Measurements from ENCODE around the gene ANAPC7.

DNA sequence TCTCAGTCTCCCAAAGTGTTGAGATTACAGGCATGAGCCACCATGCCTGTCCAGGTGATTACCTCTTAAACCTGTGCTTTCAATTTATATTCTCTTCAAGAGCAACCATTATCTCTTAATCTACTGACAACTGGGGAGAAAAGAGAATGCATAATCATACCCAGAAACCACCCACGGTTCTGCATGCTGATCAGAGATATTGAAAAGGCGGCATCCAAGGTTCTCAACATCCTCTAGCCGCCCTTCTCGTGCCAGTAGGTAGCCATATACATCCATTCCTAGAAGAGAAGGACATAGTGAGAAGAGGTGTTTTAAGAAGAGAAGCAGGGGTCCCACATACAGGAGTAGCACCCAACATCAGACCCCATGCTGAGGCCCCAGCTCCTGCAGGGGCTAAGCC lies 20.8 kb downstream of the ANAPC7 start:
- TF ChIP-seq, protein P1, sequence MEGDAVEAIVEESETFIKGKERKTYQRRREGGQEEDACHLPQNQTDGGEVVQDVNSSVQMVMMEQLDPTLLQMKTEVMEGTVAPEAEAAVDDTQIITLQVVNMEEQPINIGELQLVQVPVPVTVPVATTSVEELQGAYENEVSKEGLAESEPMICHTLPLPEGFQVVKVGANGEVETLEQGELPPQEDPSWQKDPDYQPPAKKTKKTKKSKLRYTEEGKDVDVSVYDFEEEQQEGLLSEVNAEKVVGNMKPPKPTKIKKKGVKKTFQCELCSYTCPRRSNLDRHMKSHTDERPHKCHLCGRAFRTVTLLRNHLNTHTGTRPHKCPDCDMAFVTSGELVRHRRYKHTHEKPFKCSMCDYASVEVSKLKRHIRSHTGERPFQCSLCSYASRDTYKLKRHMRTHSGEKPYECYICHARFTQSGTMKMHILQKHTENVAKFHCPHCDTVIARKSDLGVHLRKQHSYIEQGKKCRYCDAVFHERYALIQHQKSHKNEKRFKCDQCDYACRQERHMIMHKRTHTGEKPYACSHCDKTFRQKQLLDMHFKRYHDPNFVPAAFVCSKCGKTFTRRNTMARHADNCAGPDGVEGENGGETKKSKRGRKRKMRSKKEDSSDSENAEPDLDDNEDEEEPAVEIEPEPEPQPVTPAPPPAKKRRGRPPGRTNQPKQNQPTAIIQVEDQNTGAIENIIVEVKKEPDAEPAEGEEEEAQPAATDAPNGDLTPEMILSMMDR (IDR thresholded peaks at IDR 0.05; ENCODE audit: low read length), result no peak
- TF ChIP-seq EZH2 (optimal IDR thresholded peaks at IDR 0.05; ENCODE audit: low read depth, low read length), result no peak
